ENCODE results near the gene ADCY10.
"Not testable (repeated sequence)": the region's sequence is repeated elsewhere in the genome, so short reads cannot be mapped to it uniquely, and the experiment has no call there.

Gene ADCY10

DNA sequence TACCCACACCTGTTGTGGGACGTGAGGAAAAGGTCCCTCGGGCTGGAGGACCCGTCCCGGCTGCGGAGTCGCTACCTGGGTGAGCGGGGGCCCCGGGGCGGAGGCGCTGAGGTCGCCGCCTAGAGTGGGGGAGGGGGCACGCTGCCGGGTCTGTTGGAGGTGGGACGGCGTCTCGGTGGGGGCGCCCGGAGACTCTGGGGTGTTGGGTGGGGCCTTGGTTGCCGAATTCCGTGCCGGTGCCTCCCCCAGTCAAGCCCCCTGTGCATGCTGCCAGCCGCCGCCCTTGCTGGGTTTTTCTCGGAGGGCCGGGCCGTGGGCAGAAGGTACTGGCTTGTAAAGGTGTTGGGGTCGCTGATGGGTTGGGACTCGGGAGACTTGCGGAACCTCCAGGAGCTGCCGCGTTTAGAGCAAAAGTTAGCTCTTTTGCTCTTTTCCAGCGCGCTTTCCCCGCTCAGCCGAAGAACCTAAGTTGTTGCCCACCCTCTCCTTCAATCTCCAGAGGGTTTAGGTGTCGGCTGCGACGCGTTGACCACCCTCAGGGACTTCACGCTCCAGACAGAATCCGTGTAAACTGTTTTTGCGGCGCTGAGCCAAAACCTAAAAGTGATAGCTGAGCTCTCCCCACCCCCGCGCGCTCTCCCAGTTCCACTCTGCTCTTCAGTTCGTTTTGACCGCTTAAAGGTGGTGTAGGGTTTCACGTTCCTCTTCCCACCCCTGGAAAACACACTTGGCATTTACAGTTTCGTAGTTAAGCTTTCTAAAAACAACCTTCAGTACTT, 23.2 kb upstream of the ADCY10 start, which contains the start of gene MPC2:
TSS of gene MPC2 (minus strand) at position 143 of the 779 bp plus-strand sequence. CDS start 1,231 bp downstream, outside the sequence.
- Histone ChIP-seq H3K4me3 (ENCODE audit: low read depth in 1 of 5, low read length in 5 of 5) (peak within 1 kb of the TSS; percentile 94 to 99 (median 96)), H3K27ac (ENCODE audit: low read depth, low read length) (peak within 1 kb of the TSS; percentile 97), H3K9me3 (ENCODE audit: control insufficient read depth in 5 of 5, low read length in 5 of 5) (no peaks in the 10 kb centered on the region), H3K4me1 (ENCODE audit: control insufficient read depth in 5 of 5, insufficient read depth in 5 of 5, low read length in 5 of 5) (peaks cover 0 to 43% (median 36%) of the 10 kb centered on the region in 5 donors), H3K27me3 (ENCODE audit: control insufficient read depth in 5 of 5, insufficient read depth in 4 of 5, low read length in 5 of 5) (no peaks in the 10 kb centered on the region), H3K9ac (ENCODE audit: low read length in 5 of 5) (peak within 1 kb of the TSS; percentile 81 to 99 (median 97)), H3K36me3 (ENCODE audit: control insufficient read depth in 5 of 5, insufficient read depth in 5 of 5, low read length in 5 of 5) (no peaks in the 10 kb centered on the region)

- peak within 1 kb of the TSS; percentile 91 to 99 (median 97) for H3K9ac ChIP-seq (ENCODE audit: low read length in 5 of 5)
- H3K9me3 ChIP-seq (ENCODE audit: control insufficient read depth in 5 of 5, low read length in 5 of 5) = no peaks in the 10 kb centered on the region
- H3K27ac ChIP-seq (ENCODE audit: low read depth, low read length) = peak within 1 kb of the TSS; percentile 97
- H3K4me1 ChIP-seq (ENCODE audit: control insufficient read depth in 5 of 5, insufficient read depth in 5 of 5, low read length in 5 of 5) = peaks cover 0 to 43% (median 36%) of the 10 kb centered on the region in 5 donors
- no peaks in the 10 kb centered on the region for H3K27me3 ChIP-seq (ENCODE audit: control insufficient read depth in 5 of 5, insufficient read depth in 4 of 5, low read length in 5 of 5)
- peak within 1 kb of the TSS; percentile 94 to 99 (median 96) for H3K4me3 ChIP-seq (ENCODE audit: low read depth in 1 of 5, low read length in 5 of 5)
- no peaks in the 10 kb centered on the region for H3K36me3 ChIP-seq (ENCODE audit: control insufficient read depth in 5 of 5, insufficient read depth in 5 of 5, low read length in 5 of 5)
Observed at GRCh38 chr1:167936068-167936929, 22.4 kb upstream of the ADCY10 start, which contains the start of gene DCAF6. DCAF6 (plus strand) TSS chr1:167936683; CDS start chr1:167936912, 229 bp downstream.

GRCh38 chr1:167935216-167936067, 21.5 kb upstream of the ADCY10 start:
- no peaks in the 10 kb centered on the region for H3K36me3 ChIP-seq (ENCODE audit: control insufficient read depth in 5 of 5, insufficient read depth in 5 of 5, low read length in 5 of 5)
- peak overlapping the region; percentile 94 to 98 (median 96) for H3K4me3 ChIP-seq (ENCODE audit: low read depth in 1 of 5, low read length in 5 of 5)
- H3K27ac ChIP-seq (ENCODE audit: low read depth, low read length) = peak overlapping the region; percentile 97
- H3K9ac ChIP-seq (ENCODE audit: low read length in 5 of 5) = peak overlapping the region; percentile 91 to 99 (median 97)
- H3K9me3 ChIP-seq (ENCODE audit: control insufficient read depth in 5 of 5, low read length in 5 of 5) = no peaks in the 10 kb centered on the region
- H3K27me3 ChIP-seq (ENCODE audit: control insufficient read depth in 5 of 5, insufficient read depth in 4 of 5, low read length in 5 of 5) = no peaks in the 10 kb centered on the region
- H3K4me1 ChIP-seq (ENCODE audit: control insufficient read depth in 5 of 5, insufficient read depth in 5 of 5, low read length in 5 of 5) = peaks cover 0 to 43% (median 36%) of the 10 kb centered on the region in 5 donors

GRCh38 chr1:167934426-167935215, 20.7 kb upstream of the ADCY10 start:
- Histone ChIP-seq H3K36me3 (ENCODE audit: control insufficient read depth in 5 of 5, insufficient read depth in 5 of 5, low read length in 5 of 5) (no peaks in the 10 kb centered on the region), H3K4me1 (ENCODE audit: control insufficient read depth in 5 of 5, insufficient read depth in 5 of 5, low read length in 5 of 5) (peaks cover 0 to 46% (median 36%) of the 10 kb centered on the region in 5 donors), H3K27ac (ENCODE audit: low read depth, low read length) (peak overlapping the region; percentile 97), H3K9ac (ENCODE audit: low read length in 5 of 5) (peak overlapping the region; percentile 91 to 99 (median 97)), H3K9me3 (ENCODE audit: control insufficient read depth in 5 of 5, low read length in 5 of 5) (no peaks in the 10 kb centered on the region), H3K27me3 (ENCODE audit: control insufficient read depth in 5 of 5, insufficient read depth in 4 of 5, low read length in 5 of 5) (no peaks in the 10 kb centered on the region), H3K4me3 (ENCODE audit: low read depth in 1 of 5, low read length in 5 of 5) (peak overlapping the region; percentile 94 to 98 (median 96))

GRCh38 chr1:167933788-167934187, 19.9 kb upstream of the ADCY10 start:
- H3K9ac ChIP-seq (ENCODE audit: low read length in 5 of 5) = peak overlapping the region in 2 of 5 donors; percentile 96 to 99
- peak overlapping the region in 2 of 5 donors; percentile 13 to 96 for H3K4me3 ChIP-seq (ENCODE audit: low read depth in 1 of 5, low read length in 5 of 5)
- peak overlapping the region; percentile 97 for H3K27ac ChIP-seq (ENCODE audit: low read depth, low read length)
- H3K27me3 ChIP-seq (ENCODE audit: control insufficient read depth in 5 of 5, insufficient read depth in 4 of 5, low read length in 5 of 5) = no peaks in the 10 kb centered on the region
- no peaks in the 10 kb centered on the region for H3K36me3 ChIP-seq (ENCODE audit: control insufficient read depth in 5 of 5, insufficient read depth in 5 of 5, low read length in 5 of 5)
- H3K9me3 ChIP-seq (ENCODE audit: control insufficient read depth in 5 of 5, low read length in 5 of 5) = no peaks in the 10 kb centered on the region
- peaks cover 0 to 44% (median 36%) of the 10 kb centered on the region in 5 donors for H3K4me1 ChIP-seq (ENCODE audit: control insufficient read depth in 5 of 5, insufficient read depth in 5 of 5, low read length in 5 of 5)

DNA sequence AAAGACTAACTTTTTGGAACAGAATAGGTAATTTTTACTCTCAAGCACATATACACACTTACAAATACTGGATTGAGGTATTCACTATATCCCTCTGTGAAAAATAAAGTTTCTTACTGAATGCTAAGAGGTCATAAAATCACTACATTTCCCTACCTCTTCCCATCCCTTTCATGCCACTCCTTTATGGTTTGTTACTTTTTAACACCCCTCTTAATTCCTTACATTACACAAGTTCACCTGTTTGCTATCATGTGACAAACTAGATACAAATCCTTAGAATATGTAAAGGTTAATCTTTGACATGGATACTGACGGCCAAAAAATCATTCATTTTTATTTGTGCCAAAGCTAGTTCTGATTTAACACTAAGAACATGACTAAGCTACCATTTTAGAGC, 15.8 kb upstream of the ADCY10 start:
- Histone ChIP-seq H3K4me3 (ENCODE audit: low read depth in 1 of 5, low read length in 5 of 5) (no peak overlapping the region), H3K36me3 (ENCODE audit: control insufficient read depth in 5 of 5, insufficient read depth in 5 of 5, low read length in 5 of 5) (no peaks in the 10 kb centered on the region), H3K9ac (ENCODE audit: low read length in 5 of 5) (peak overlapping the region in 1 of 5 donors; percentile 41), H3K27me3 (ENCODE audit: control insufficient read depth in 5 of 5, insufficient read depth in 4 of 5, low read length in 5 of 5) (no peaks in the 10 kb centered on the region), H3K27ac (ENCODE audit: low read depth, low read length) (no peak overlapping the region), H3K4me1 (ENCODE audit: control insufficient read depth in 5 of 5, insufficient read depth in 5 of 5, low read length in 5 of 5) (peaks cover 0 to 36% (median 15%) of the 10 kb centered on the region in 5 donors), H3K9me3 (ENCODE audit: control insufficient read depth in 5 of 5, low read length in 5 of 5) (no peaks in the 10 kb centered on the region)

DNA sequence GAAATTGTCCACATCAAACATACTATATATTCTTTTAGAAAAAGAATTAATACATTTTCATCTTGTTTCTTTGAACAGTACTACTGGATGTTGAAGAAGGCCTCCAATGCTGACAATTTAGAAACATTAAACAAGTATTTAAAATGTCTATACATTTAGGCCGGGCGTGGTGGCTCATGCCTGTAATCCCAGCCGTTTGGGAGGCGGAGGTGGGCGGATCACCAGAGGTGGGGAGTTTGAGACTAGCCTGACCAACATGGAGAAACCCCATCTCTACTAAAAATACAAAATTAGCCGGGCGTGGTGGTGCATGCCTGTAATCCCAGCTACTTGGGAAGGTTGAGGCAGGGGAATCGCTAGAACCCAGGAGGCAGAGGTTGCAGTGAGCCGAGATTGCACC, 15.0 kb upstream of the ADCY10 start:
- H3K4me1 ChIP-seq (ENCODE audit: control insufficient read depth in 5 of 5, insufficient read depth in 5 of 5, low read length in 5 of 5) = peaks cover 0 to 31% (median 7%) of the 10 kb centered on the region in 5 donors
- H3K27me3 ChIP-seq (ENCODE audit: control insufficient read depth in 5 of 5, insufficient read depth in 4 of 5, low read length in 5 of 5); H3K27ac ChIP-seq (ENCODE audit: low read depth, low read length); H3K9me3 ChIP-seq (ENCODE audit: control insufficient read depth in 5 of 5, low read length in 5 of 5); H3K4me3 ChIP-seq (ENCODE audit: low read depth in 1 of 5, low read length in 5 of 5); H3K36me3 ChIP-seq (ENCODE audit: control insufficient read depth in 5 of 5, insufficient read depth in 5 of 5, low read length in 5 of 5); H3K9ac ChIP-seq (ENCODE audit: low read length in 5 of 5): not testable (repeated sequence)

GRCh38 chr1:167928457-167928852, 14.5 kb upstream of the ADCY10 start:
- Histone ChIP-seq H3K4me3 (ENCODE audit: low read depth in 1 of 5, low read length in 5 of 5) (no peak overlapping the region), H3K27ac (ENCODE audit: low read depth, low read length) (no peak overlapping the region)

More at GRCh38 chr1:167928457-167928852, 14.5 kb upstream of the ADCY10 start:
- Histone ChIP-seq H3K4me1 (ENCODE audit: control insufficient read depth in 5 of 5, insufficient read depth in 5 of 5, low read length in 5 of 5) (peaks cover 0 to 26% (median 3%) of the 10 kb centered on the region in 5 donors), H3K36me3 (ENCODE audit: control insufficient read depth in 5 of 5, insufficient read depth in 5 of 5, low read length in 5 of 5) (peaks cover 0 to 4% (median 0%) of the 10 kb centered on the region in 5 donors), H3K27me3 (ENCODE audit: control insufficient read depth in 5 of 5, insufficient read depth in 4 of 5, low read length in 5 of 5) (no peaks in the 10 kb centered on the region), H3K9me3 (ENCODE audit: control insufficient read depth in 5 of 5, low read length in 5 of 5) (no peaks in the 10 kb centered on the region), H3K9ac (ENCODE audit: low read length in 5 of 5) (no peak overlapping the region)

Data from subcutaneous abdominal adipose tissue (tissue), 5 donors.